PFSK-1 (cell line): ENCODE data around the gene PTER.

Experiments used
- FOXP2 ChIP-seq: optimal IDR thresholded peaks from 2 replicates; pipeline ENCODE3; 2011; ENCODE audit warnings: borderline replicate concordance, control low read depth, inconsistent platforms; ENCODE audit not compliant: insufficient read depth; ENCODE audit errors: extremely low read length, extremely low read depth
- POLR2AphosphoS5 ChIP-seq: IDR thresholded peaks from 2 replicates; pipeline ENCODE4 v1.6.1; 2012; ENCODE audit warnings: low read depth, mild to moderate bottlenecking, control low read depth, low read length, moderate library complexity
- SIN3A ChIP-seq: IDR thresholded peaks from 2 replicates; pipeline ENCODE4 v1.6.1; 2012; ENCODE audit warnings: mild to moderate bottlenecking, low read length, moderate library complexity, borderline replicate concordance; ENCODE audit not compliant: insufficient read depth
- TAF1 ChIP-seq: IDR thresholded peaks from 2 replicates; pipeline ENCODE4 v1.6.1; 2012; ENCODE audit warnings: low read length, control low read depth, borderline replicate concordance; ENCODE audit not compliant: insufficient read depth
- TF ChIP-seq, protein P1 (sequence below), 2 experiments: IDR thresholded peaks; 2 replicates each; pipeline versions ENCODE4 v1.6.1 to v1.8.0; 2011 to 2012; ENCODE audit warnings: low read depth in 2 of 2, low read length in 2 of 2, control low read depth in 1 of 2, inconsistent platforms in 1 of 2, mild to moderate bottlenecking in 1 of 2, moderate library complexity in 1 of 2; ENCODE audit not compliant: insufficient read depth in 1 of 2

DNA sequence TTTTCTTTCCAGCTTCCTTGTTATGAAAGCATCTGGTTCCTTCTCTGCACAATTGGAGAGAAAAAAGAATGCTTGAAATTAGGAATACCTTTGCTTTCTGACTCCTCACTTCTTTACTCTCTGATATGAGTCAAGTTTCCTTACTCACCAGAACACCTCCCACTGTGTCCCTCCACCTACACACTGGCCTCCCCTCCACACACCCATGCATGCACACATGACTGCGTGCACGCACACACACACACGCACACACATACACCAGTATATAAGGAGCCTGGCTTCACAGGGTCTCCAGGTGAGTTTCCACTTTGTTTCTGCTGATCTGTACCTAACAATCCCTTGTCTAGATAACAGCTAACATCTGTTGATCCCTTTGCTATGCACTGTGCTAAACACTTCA, 11.4 kb upstream of the PTER start:
- TF ChIP-seq POLR2AphosphoS5 (no peak), TAF1 (no peak), SIN3A (no peak), FOXP2 (no peak)
- TF ChIP-seq, protein P1, sequence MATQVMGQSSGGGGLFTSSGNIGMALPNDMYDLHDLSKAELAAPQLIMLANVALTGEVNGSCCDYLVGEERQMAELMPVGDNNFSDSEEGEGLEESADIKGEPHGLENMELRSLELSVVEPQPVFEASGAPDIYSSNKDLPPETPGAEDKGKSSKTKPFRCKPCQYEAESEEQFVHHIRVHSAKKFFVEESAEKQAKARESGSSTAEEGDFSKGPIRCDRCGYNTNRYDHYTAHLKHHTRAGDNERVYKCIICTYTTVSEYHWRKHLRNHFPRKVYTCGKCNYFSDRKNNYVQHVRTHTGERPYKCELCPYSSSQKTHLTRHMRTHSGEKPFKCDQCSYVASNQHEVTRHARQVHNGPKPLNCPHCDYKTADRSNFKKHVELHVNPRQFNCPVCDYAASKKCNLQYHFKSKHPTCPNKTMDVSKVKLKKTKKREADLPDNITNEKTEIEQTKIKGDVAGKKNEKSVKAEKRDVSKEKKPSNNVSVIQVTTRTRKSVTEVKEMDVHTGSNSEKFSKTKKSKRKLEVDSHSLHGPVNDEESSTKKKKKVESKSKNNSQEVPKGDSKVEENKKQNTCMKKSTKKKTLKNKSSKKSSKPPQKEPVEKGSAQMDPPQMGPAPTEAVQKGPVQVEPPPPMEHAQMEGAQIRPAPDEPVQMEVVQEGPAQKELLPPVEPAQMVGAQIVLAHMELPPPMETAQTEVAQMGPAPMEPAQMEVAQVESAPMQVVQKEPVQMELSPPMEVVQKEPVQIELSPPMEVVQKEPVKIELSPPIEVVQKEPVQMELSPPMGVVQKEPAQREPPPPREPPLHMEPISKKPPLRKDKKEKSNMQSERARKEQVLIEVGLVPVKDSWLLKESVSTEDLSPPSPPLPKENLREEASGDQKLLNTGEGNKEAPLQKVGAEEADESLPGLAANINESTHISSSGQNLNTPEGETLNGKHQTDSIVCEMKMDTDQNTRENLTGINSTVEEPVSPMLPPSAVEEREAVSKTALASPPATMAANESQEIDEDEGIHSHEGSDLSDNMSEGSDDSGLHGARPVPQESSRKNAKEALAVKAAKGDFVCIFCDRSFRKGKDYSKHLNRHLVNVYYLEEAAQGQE (IDR thresholded peaks at IDR 0.05; ENCODE audit: insufficient read depth in 1 of 2, low read depth in 2 of 2, low read length in 2 of 2) = no peak
